ENCODE data around the gene LDHAL6B. TPM values are rescaled to one million over a fixed set of nuclear protein-coding genes. Genes with fewer than 3 reads are reported as not detected.

LDHAL6B gene
- polyA plus RNA-seq, 1 of the 3 experiments (the other 2 are of a cell fraction) = not detected

DNA sequence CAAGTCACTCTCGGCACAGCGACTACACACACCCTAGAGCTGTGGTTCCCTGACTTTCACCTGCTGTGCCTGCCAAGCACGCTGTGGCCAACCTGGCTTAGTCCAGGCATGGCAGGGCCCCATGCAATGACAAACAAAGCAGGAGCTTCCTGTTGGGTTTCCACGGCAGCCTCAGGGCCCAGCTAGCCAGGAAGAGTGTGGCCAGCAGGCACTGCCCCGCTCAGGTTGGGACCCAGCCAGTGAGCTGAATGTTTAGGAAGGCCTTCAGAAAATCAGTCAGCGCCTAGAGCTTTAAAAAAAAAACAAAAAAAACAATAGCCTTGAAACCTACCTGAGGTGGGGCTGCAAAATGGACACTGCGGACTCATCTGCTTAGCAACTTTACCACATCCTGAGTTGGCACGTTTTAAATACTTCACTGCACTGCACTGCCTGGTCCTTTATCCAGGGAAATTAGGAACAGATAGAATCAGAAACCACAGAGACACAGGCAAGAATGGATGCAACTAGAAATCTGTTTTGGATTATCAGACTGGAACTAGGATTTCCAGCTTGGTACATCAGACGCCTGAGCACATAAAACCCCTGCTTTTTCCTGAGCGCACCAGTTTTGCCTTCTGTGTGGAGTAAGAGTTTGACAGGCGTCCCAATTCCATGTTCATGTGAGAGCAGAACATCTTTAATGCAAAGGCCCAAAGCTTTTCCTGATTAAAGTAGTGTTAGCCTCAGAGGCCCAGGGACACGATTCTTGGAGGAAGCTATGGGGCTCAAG lies 36.2 kb upstream of the LDHAL6B start:
- H3F3A ChIP-seq (replicated peaks; ENCODE audit: insufficient read depth) = peaks cover 30% of the 10 kb centered on the region
- H3K27me3 ChIP-seq (ENCODE audit: insufficient read depth) = no peaks in the 10 kb centered on the region
- WGBS (ENCODE audit: low lambda C conversion rate) = 47% methylated on average over 12 of the region's 12 CpGs
- peak overlapping the region; percentile 89 to 91 for H3K27ac ChIP-seq (ENCODE audit: low read depth in 2 of 2, low read length in 1 of 2)
- peak; percentile 63 for DNase-seq
- peaks cover 0 to 14% of the 10 kb centered on the region in 2 experiments for H3K36me3 ChIP-seq (replicated peaks in 1 of 2; ENCODE audit: control insufficient read depth in 1 of 2, insufficient read depth in 2 of 2, low read length in 1 of 2)
- POLR2A ChIA-PET = interaction anchor here (0.6 kb wide), 1 partner anchor 166 kb away, joined by 3 read pairs; no protein-coding TSS in a partner anchor
- peak overlapping the region; percentile 69; the same call in 1 of the 2 replicates for H3K4me2 ChIP-seq
- H3K4me3 ChIP-seq (ENCODE audit: low read depth in 2 of 2, low read length in 1 of 2) = no peak overlapping the region; a peak in 1 of 4 replicates
- peak overlapping the region; percentile 21; the same call in 1 of the 2 replicates for H2AFZ ChIP-seq (ENCODE audit: low read depth)
- CTCF ChIA-PET = interaction anchor here (0.8 to 2.4 kb wide), 7 partner anchors 9 to 358 kb away, joined by 3 to 9 read pairs (median 3); no protein-coding TSS in a partner anchor
- no peaks in the 10 kb centered on the region for H3K9me3 ChIP-seq
- no peaks in the 10 kb centered on the region for H3K79me2 ChIP-seq (ENCODE audit: insufficient read depth)
- H3K9me2 ChIP-seq = no peaks in the 10 kb centered on the region
- peak overlapping the region; percentile 31; the same call in 1 of the 2 replicates for H3K9ac ChIP-seq
- H3K4me1 ChIP-seq (ENCODE audit: control insufficient read depth in 1 of 2, insufficient read depth in 2 of 2, low read depth in 1 of 2, low read length in 1 of 2) = peaks cover 17 to 42% of the 10 kb centered on the region in 2 experiments; a peak in 3 of 4 replicates
- no peaks in the 10 kb centered on the region for H4K20me1 ChIP-seq (ENCODE audit: insufficient read depth)
- TF ChIP-seq REST (IDR thresholded peaks at IDR 0.05; ENCODE audit: low read depth, low read length) (peak; percentile 8; the same call in 1 of the 2 replicates), EP300 (IDR thresholded peaks at IDR 0.05; ENCODE audit: borderline replicate concordance in 1 of 2, low read depth in 1 of 2, low read length in 1 of 2) (peak in 1 of 2 experiments; percentile 71; a peak in 2 of 4 replicates), USF2 (IDR thresholded peaks at IDR 0.05; ENCODE audit: borderline replicate concordance, low read depth, low read length) (no peak), RFX5 (IDR thresholded peaks at IDR 0.05; ENCODE audit: low read length) (no peak), SMC3 (IDR thresholded peaks at IDR 0.05; ENCODE audit: low read depth, low read length) (no peak), CHD2 (IDR thresholded peaks at IDR 0.05; ENCODE audit: low read length, partially characterized antibody) (peak; percentile 44), MAX (IDR thresholded peaks at IDR 0.05; ENCODE audit: low read depth) (peak; percentile 61), EZH2phosphoT487 (IDR thresholded peaks at IDR 0.05; ENCODE audit: borderline replicate concordance, low read depth) (no peak), POLR2AphosphoS5 (IDR thresholded peaks at IDR 0.05; ENCODE audit: low read depth, low read length) (peak; percentile 72), TCF12 (IDR thresholded peaks at IDR 0.05) (peak; percentile 96), RCOR1 (IDR thresholded peaks at IDR 0.05; ENCODE audit: low read length) (peak; percentile 42; the same call in 1 of the 2 replicates), ZBTB33 (IDR thresholded peaks at IDR 0.05; ENCODE audit: borderline replicate concordance, low read depth) (no peak), FOSL2 (IDR thresholded peaks at IDR 0.05; ENCODE audit: borderline replicate concordance, low read depth) (0 out of 2 replicates have a peak, but pooled peaks have one; percentile 31), RXRA (IDR thresholded peaks at IDR 0.05; ENCODE audit: borderline replicate concordance, low read depth) (peak; percentile 26; the same call in 1 of the 2 replicates), JUND (IDR thresholded peaks at IDR 0.05) (peak; percentile 48), MXI1 (IDR thresholded peaks at IDR 0.05; ENCODE audit: low read depth, low read length) (no peak), TEAD4 (IDR thresholded peaks at IDR 0.05; ENCODE audit: borderline replicate concordance, insufficient read depth) (peak; percentile 59), RAD21 (IDR thresholded peaks at IDR 0.05; ENCODE audit: low read length) (no peak), TAF1 (IDR thresholded peaks at IDR 0.05; ENCODE audit: borderline replicate concordance, low read depth, low read length) (peak; percentile 39; the same call in 1 of the 2 replicates), YY1 (IDR thresholded peaks at IDR 0.05; ENCODE audit: low read depth) (peak; percentile 39; the same call in 1 of the 2 replicates), ELF1 (IDR thresholded peaks at IDR 0.05) (no peak)
- TF ChIP-seq, protein P1, sequence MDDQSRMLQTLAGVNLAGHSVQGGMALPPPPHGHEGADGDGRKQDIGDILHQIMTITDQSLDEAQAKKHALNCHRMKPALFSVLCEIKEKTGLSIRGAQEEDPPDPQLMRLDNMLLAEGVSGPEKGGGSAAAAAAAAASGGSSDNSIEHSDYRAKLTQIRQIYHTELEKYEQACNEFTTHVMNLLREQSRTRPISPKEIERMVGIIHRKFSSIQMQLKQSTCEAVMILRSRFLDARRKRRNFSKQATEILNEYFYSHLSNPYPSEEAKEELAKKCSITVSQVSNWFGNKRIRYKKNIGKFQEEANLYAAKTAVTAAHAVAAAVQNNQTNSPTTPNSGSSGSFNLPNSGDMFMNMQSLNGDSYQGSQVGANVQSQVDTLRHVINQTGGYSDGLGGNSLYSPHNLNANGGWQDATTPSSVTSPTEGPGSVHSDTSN (IDR thresholded peaks at IDR 0.05) = peak; percentile 54; the same call in 1 of the 2 replicates
